ENCODE data around the gene CGNL1. TPM values are rescaled to one million over a fixed set of nuclear protein-coding genes. Genes with fewer than 3 reads are reported as not detected.

The CGNL1 gene
- total and polyA plus RNA-seq, 8 donors, result 26.5 to 68.1 (median 34.5) TPM

DNA sequence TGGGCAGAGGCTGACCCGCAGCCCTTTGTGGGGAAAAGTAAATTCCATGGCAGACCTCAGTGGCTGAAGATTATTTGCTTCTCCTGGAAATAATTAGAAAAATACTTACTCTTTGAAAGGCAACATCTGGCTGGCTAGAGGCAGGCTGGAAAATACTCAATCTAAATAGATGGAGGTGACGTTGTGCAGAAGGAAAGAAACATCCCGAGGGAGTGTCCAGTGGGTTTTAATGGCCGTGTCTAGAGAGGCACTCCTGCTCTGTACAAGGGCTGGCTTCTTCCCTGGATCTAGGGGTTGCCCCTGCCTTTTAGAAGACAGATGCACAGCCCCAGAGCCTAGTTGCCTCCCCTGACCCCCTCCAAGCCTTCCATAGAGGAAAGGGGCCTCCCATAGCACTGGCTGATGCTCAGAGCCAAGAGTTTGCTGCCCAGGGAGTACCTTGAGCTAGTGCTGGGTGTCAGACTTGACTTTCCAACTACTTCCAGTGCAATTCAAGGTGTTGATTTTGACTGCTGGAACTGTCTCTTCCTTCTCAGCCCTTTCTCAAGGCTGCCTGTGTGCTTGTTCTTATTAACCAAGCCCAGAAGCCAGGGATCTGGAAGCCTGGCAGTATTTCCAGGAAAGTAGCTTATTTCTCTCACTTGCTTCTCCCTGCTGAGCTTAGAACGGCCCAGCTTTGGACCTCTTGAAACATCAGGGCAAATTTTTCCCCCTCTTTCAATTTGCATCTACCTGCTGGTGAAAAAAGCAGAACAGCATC, 27.4 kb downstream of the CGNL1 start:
- no peak overlapping the region for H3K27ac ChIP-seq

DNA sequence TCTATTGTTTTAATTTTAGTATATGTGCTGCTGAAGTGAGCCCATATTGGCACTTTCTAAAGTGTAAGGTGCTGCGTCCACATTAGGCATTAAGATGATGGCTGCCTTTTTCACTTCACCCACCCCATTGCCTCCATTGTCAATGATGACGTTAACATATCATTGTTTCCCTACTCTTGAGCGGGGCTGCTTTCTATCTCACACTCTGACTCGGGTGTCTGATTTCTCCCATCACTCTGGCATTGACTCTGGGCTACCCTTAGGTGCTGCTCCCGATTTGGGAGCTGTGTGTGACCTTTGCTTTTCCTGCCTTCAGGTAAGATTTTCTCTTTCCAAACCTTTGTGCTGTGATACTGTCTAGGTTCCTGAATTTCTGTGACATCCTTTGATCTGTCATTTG, 28.8 kb downstream of the CGNL1 start:
- no peak for ATAC-seq
- TF ChIP-seq, protein P1, sequence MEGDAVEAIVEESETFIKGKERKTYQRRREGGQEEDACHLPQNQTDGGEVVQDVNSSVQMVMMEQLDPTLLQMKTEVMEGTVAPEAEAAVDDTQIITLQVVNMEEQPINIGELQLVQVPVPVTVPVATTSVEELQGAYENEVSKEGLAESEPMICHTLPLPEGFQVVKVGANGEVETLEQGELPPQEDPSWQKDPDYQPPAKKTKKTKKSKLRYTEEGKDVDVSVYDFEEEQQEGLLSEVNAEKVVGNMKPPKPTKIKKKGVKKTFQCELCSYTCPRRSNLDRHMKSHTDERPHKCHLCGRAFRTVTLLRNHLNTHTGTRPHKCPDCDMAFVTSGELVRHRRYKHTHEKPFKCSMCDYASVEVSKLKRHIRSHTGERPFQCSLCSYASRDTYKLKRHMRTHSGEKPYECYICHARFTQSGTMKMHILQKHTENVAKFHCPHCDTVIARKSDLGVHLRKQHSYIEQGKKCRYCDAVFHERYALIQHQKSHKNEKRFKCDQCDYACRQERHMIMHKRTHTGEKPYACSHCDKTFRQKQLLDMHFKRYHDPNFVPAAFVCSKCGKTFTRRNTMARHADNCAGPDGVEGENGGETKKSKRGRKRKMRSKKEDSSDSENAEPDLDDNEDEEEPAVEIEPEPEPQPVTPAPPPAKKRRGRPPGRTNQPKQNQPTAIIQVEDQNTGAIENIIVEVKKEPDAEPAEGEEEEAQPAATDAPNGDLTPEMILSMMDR (IDR thresholded peaks at IDR 0.05), result no peak
- intact Hi-C loops (cut with DNase I), result no loop called here

More for the DNA sequence above, 27.4 kb downstream of the CGNL1 start:
- ATAC-seq (no peak), DNase-seq (no peak)
- H3K27me3 ChIP-seq, result no peaks in the 10 kb centered on the region
- no peak overlapping the region for H3K4me3 ChIP-seq
- H3K4me1 ChIP-seq, result no peaks in the 10 kb centered on the region
- no peaks in the 10 kb centered on the region for H3K9me3 ChIP-seq
- no peaks in the 10 kb centered on the region for H3K36me3 ChIP-seq
- intact Hi-C loops (cut with DNase I), result no loop called here
- TF ChIP-seq, protein P1 (IDR thresholded peaks at IDR 0.05), result no peak

DNA sequence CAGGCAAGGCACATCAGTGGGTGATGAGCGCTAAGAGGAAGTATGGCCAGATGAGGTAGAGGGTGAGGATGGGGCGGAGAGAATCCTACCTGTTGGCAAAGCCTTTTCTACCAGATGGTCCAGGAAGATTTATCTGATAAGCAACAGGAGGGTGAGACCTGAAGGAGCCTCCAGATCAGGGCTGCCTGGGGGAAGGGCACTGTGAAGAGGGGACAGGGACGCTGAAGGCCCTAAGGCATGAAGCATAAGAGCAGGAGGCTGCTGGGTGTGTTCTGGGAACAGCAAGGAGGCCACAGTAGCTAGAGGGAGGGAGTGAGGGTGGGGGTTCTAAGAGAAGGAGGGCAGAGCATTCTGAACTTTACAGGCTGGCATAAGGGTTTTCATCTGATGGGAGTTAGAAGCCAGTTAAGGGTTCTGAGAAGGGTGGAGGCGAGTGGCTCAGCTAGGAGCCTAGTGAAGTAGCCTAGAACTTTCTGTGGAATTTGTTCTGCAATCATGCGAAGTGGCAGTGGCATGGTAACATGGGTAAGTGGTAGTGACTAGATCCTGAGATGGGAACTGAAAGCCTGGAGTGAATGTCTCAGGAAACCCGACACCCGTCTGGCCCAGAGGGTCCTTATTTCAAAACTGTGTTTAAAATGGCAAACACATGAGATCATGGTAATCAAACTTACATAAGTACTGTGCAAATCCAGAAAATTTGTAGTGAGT, 29.9 kb downstream of the CGNL1 start:
- no peaks in the 10 kb centered on the region for H3K9me3 ChIP-seq
- DNase-seq (peak in 2 of 4 donors; percentile 45 to 50), ATAC-seq (peak; percentile 90)
- intact Hi-C loops (cut with DNase I), result no loop called here
- no peaks in the 10 kb centered on the region for H3K27me3 ChIP-seq
- H3K36me3 ChIP-seq, result no peaks in the 10 kb centered on the region
- H3K27ac ChIP-seq, result peak overlapping the region in 1 of 2 donors; percentile 56
- H3K4me1 ChIP-seq, result no peaks in the 10 kb centered on the region
- no peak overlapping the region for H3K4me3 ChIP-seq
- TF ChIP-seq, protein P1 (IDR thresholded peaks at IDR 0.05), result no peak

More for the DNA sequence above, 28.8 kb downstream of the CGNL1 start:
- Histone ChIP-seq H3K4me1 (no peaks in the 10 kb centered on the region), H3K36me3 (no peaks in the 10 kb centered on the region), H3K4me3 (no peak overlapping the region), H3K27me3 (no peaks in the 10 kb centered on the region), H3K9me3 (no peaks in the 10 kb centered on the region), H3K27ac (no peak overlapping the region)
- DNase-seq, result no peak

DNA sequence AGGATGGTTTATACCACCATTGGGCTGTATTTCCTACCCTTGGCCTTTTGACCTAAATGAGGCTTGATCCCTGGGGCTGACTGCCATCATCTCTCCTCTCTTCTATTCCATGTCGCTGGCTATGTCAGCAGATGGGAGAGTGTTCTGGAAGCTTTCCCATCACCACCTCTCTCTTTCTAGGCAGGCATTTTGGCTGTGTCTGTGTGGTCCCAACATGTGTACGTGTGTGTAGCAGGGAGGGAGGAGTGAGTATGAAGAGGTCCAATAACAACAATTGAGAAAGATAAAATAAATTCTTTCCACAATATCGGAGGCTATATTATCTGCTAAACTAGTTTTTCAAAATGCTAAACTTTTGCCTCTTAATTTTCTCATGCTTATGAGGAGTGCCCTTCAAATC, 34.1 kb downstream of the CGNL1 start:
- intact Hi-C loops (cut with DNase I), result no loop called here
- Histone ChIP-seq H3K4me3 (no peak overlapping the region), H3K4me1 (no peaks in the 10 kb centered on the region), H3K9me3 (no peaks in the 10 kb centered on the region), H3K27ac (no peak overlapping the region), H3K36me3 (no peaks in the 10 kb centered on the region), H3K27me3 (no peaks in the 10 kb centered on the region)
- ATAC-seq (no peak), DNase-seq (no peak)
- TF ChIP-seq, protein P1 (IDR thresholded peaks at IDR 0.05), result no peak

All from left lung (tissue), 10 donors.